ENCODE data around the gene PDE3B. TPM values are rescaled to one million over a fixed set of nuclear protein-coding genes. Genes with fewer than 3 reads are reported as not detected.
"Not testable (repeated sequence)": the region's sequence is repeated elsewhere in the genome, so short reads cannot be mapped to it uniquely, and the experiment has no call there.

The PDE3B gene
- total RNA-seq, 1 experiment from 2014 or later = 0.96 TPM

GRCh38 chr11:14743667-14744066, 100.1 kb downstream of the PDE3B start:
- not testable (repeated sequence) for DNase-seq (ENCODE audit: low spot score)

- no peak for DNase-seq (ENCODE audit: low spot score)
Observed at GRCh38 chr11:14746857-14747395, 103.3 kb downstream of the PDE3B start.

DNA sequence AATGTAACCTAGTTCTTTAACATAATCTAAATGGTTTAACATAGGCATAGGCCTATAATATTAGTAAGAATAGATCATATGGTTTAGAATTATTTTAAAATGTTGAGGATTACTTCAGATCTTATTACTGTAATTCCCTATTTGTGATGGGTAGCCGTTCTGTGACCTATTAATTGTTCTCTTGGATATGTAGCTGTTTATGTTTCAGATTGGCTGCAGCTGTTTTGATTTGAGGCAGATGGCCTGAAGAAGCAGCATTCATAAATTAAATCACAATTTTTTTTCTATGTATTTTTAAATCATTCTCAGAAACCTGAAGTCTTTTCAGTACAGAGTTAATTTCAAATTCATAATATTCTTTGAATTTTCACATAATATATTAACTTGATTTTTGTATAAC, 104.5 kb downstream of the PDE3B start:
- no peak for DNase-seq (ENCODE audit: low spot score)

DNA sequence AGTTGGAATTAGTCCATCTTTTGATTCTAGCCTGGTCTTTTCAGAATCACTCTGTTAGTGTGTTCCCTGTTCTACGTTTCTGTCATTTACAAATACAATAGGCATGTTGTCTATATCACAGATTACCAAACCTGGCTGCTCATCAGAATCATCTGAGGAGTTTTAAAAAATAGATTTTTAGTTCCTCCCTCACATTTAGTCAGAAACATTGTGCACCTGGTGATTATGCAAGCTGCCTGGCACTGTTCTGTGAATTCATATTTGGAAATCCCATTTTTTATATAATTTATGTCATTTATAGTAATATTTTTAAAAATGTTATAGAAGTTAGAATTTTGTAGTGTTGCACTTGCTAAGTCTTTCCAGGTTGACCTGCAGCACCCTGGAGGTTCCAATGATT, 107.3 kb downstream of the PDE3B start:
- DNase-seq (ENCODE audit: low spot score) = no peak

- no peak for DNase-seq (ENCODE audit: low spot score)
Observed at GRCh38 chr11:14751975-14752407, 108.4 kb downstream of the PDE3B start.

DNA sequence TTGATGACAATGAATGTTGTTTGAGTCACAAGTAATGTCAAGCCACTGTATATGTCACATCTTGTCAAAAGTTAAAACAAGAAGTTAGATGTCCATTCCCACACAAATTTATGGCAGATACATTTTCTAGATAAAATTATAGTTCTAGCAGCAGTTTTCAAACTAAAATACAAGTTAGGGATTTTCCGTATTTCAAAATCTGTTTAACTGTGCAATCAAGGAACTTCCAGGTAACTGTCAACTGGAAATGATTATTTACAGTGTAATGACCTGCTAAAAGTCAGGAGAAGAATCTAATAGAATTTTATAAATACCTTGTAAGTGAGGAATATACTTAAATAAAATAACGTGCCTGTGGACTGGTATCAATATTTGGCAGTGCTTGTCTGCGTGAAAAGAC, 111.5 kb downstream of the PDE3B start:
- no peak for DNase-seq (ENCODE audit: low spot score)

GRCh38 chr11:14756349-14756748, 112.7 kb downstream of the PDE3B start:
- no peak for DNase-seq (ENCODE audit: low spot score)

DNA sequence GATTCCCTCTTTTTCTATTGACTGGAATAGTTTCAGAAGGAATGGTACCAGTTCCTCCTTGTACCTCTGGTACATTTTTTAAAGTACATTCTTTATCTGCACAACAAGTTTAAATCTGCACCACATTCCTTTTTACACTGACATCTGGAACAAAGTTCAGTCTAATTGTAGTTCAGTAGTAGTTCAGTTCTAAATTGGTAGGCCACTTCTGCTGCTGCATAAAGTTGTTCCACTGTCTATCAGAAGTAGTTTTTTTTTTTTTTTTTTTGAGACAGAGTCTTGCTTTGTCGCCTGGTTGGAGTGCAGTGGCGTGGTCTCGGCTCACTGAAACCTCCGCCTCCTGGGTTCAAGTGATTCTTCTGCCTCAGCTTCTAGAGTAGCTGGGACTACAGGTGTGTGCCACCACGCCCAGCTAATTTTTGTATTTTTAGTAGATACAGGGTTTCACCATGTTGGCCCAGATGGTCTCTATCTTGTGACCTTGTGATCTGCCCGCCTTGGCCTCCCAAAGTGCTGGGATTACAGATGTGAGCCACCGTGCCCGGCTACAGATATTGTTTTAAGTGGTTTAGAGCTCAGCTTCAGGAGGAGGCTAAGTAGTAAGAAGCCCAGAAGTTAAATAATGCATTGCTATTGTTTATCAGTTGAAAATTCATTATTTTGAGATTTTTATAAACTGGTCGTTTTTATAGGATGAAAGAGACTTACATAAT, 115.9 kb downstream of the PDE3B start:
- not testable (repeated sequence) for DNase-seq (ENCODE audit: low spot score)

- no peak for DNase-seq (ENCODE audit: low spot score)
Observed at GRCh38 chr11:14764179-14764578, 120.6 kb downstream of the PDE3B start.

GRCh38 chr11:14764579-14765527, 121.2 kb downstream of the PDE3B start:
- DNase-seq (ENCODE audit: low spot score) = no peak

DNA sequence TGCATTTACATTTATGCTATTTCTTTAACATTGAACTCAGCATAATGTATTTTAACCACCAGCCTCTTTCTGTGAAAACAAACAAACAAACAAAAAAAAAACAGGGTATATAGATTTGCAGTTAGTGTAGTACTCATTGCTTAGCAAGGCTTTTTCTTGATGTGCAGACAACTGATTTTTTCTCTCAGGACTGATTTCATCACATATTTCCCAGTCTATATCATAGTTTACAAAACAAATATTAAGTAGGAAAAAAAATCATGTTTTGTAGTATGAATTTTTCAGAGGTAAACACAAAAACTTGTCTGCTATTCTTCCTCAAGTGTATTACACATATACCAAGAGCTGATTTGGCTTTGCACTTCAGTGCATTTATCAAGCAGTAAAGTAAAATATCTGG, 123.0 kb downstream of the PDE3B start:
- no peak for DNase-seq (ENCODE audit: low spot score)

DNA sequence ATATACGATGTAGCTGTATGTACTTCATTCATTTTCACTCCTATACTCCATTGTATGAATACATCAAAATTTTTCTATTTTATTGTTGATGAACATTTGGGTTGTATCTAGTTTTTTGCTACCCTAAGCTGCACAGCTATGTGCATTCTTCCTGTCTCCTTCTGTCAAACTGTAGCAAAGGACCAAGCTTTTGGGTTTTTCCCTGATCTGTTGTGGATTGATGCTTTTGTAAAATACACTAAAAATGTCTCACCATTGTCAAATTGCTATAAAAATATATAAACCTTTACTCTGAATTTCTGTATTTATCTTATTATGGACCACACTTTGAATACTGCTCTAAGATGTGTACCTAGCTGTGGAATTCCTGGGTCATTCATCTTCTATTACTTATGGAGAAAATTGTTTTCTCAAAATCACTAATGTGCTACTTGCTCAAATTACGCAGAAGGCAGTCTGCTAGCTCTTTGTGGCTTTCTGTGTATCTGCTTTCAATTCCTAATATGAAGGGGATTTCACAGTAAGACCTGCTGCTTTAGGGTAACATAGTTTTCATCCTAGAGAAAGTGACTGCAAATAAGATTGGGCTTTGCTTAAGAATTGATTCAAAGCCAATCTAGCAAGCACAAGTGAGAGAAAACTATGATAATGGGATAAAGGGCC, 125.1 kb downstream of the PDE3B start:
- DNase-seq (ENCODE audit: low spot score) = no peak

DNA sequence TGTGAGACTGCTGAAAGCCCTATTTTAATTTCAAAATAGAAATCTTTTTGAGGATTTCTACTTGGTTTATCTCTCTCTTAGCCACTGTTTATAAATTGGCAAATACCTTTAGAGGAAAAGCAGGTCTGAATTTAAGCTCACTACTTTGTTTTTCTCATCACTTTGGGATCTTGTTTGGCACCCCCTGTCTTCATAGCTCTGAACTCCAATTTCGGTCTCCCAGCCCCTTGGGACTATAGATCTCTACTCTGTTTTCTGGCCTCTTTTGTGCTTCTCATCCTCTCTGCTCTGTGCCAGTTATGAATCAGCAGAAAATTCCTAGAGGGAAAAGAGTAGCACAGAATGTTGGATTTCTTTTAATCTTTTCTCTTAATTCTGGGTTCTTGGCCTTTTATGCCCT, 130.2 kb downstream of the PDE3B start:
- DNase-seq (ENCODE audit: low spot score) = no peak

DNA sequence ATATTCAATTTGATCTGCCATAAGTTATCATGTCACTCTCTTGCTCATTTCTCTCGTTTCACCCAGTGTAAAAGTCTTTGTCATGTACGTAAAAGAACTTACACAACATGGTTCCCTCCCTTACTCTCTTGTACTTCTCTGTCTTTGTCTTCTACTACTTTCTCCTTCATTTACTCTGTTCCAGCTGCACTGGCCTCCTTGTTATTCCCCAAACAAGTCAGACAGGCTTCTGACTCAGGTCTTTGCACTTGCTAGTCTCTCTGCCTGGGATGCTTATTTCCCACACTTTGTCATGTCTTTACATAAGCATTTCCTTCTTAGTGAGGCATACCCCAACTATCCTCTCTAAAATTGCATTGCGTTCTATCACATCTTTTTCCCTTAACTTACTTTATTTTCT, 131.1 kb downstream of the PDE3B start:
- DNase-seq (ENCODE audit: low spot score) = no peak

DNA sequence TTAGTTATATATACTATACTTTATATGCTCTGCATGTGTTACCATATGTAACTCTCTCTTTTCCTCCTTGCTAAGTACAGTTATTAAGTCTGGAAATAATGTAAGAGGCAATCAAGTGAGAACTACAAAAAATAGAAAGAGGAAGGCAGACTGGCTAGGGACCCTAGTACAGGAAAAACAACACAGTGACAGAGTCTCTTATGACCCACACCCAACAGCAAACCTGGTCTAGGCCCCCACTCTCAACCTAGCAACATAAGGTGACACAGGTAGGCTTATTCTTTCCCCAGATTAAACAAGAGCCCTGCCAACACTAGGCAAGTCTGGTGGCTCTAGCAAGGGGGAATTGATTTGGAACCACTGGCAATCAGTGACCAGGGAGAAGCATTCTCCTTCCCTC, 132.3 kb downstream of the PDE3B start:
- no peak for DNase-seq (ENCODE audit: low spot score)

DNA sequence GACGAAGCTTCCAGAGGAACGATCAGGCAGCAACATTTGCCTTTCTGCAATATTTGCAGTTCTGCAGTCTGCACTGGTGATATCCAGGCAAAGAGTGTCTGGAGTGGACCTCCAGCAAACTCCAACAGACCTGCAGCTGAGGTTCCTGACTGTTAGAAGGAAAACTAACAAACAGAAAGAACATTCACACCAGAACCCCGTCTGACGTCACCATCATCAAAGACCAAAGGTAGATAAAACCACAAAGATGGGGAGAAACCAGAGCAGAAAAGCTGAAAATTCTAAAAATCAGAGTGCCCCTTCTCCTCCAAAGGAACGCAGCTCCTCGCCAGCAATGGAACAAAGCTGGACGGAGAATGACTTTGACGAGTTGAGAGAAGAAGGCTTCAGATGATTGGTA, 134.9 kb downstream of the PDE3B start:
- not testable (repeated sequence) for DNase-seq (ENCODE audit: low spot score)

GRCh38 chr11:14783788-14784187, 140.2 kb downstream of the PDE3B start:
- DNase-seq (ENCODE audit: low spot score) = no peak

DNA sequence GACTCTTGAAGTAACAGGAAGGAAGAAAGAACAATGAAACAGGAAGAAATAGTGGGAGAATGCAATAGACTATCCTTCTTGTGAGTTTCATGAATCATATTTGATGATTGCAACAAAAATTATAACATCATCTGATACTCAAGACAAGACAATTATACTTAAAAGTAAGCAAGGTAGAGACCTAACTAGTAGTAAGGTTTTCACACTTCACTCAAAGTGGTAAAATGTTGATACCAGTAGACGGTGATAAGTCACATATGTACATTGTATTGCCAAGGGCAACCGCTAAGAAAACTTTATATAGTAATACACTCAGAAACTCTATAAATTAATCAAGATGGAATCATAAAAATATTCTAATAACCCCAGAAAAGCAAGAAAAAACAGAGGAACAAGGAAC, 140.6 kb downstream of the PDE3B start:
- DNase-seq (ENCODE audit: low spot score) = no peak

DNA sequence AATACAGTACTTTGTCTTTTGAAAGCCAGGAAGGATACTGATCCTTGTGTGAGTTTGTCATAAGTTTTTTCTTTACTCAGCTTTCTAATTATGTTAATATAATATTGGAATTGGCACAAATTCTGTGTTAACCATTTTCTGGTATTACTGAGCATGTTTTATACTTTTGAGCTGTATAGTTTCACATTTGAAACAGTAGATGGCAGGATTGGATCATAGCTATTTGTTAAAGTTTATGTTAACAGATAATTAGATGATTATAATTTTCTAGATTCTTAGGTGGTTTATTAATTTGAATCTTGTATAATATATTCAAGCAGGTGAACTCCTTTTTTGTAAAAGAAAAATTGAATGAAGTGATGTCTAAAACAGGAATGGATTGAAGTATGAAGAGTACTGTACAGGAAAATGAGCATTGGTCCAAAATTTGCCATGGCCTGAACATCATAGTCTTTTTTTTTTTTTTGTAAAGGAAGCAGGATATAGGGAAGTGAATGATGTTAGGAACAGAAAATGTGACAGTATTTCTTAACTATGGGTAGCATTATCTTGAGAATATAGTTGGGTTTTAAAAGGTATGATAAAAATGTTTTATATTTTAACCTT, 146.4 kb downstream of the PDE3B start:
- DNase-seq (ENCODE audit: low spot score) = no peak

- DNase-seq (ENCODE audit: low spot score) = no peak
Observed at GRCh38 chr11:14793546-14793945, 149.9 kb downstream of the PDE3B start.

- DNase-seq (ENCODE audit: low spot score) = not testable (repeated sequence)
Observed at GRCh38 chr11:14796028-14796427, 152.4 kb downstream of the PDE3B start.

DNA sequence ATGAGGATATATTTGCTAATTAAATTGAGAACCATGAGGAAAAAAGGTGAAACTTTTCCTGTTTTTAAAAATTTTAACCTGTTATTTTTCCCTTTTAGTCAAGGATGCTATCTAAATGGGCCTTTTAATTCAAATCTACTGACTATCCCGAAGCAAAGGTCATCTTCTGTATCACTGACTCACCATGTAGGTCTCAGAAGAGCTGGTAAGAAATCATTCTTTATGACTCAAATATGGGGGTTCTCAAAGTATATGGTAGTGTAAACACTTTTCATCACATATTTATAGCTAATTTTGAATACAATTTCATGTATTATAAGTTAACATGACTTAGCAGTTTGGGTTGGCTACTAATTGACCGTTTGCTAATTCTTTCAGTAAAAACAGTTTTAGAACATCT, 160.2 kb downstream of the PDE3B start:
- DNase-seq (ENCODE audit: low spot score) = no peak

Measured in A172 (cell line).